Small intestine (tissue), 7 donors: ENCODE data around the gene ATE1. TPM values are rescaled to one million over a fixed set of nuclear protein-coding genes. Genes with fewer than 3 reads are reported as not detected.

ENCODE experiments used
- DNase-seq, 2 donors: peaks; one replicate each; pipeline versions ENCODE4 v3.0.0 to v3.0.0-alpha.2; 2013
- FAIRE-seq: peaks from 2 replicates; lab custom pipeline; 2012; peaks lifted over from hg19 to GRCh38; lab: Jason Lieb, UNC
- H3K27ac ChIP-seq, 3 donors: one replicate each; pipeline ENCODE4 v1.5.1; 2013; ENCODE audit warnings: low read length in 2 of 3, mild to moderate bottlenecking in 2 of 3, control low read depth in 1 of 3, inconsistent platforms in 1 of 3, low read depth in 1 of 3, moderate library complexity in 1 of 3
- H3K27me3 ChIP-seq, 3 donors: one replicate each; pipeline ENCODE4 v1.6.1; 2013; ENCODE audit warnings: low read length in 3 of 3, inconsistent platforms in 1 of 3; ENCODE audit not compliant: control insufficient read depth in 3 of 3, insufficient read depth in 3 of 3
- H3K36me3 ChIP-seq, 3 donors: one replicate each; pipeline ENCODE4 v1.6.1; 2013; ENCODE audit warnings: low read length in 3 of 3, inconsistent platforms in 1 of 3, low read depth in 1 of 3, mild to moderate bottlenecking in 1 of 3, moderate library complexity in 1 of 3; ENCODE audit not compliant: control insufficient read depth in 3 of 3, insufficient read depth in 2 of 3
- H3K4me1 ChIP-seq, 3 donors: one replicate each; pipeline ENCODE4 v1.6.1; 2013; ENCODE audit warnings: low read length in 2 of 3, inconsistent platforms in 1 of 3, low read depth in 1 of 3, mild to moderate bottlenecking in 1 of 3, moderate library complexity in 1 of 3; ENCODE audit not compliant: control insufficient read depth in 3 of 3, insufficient read depth in 2 of 3
- H3K4me3 ChIP-seq, 3 donors: one replicate each; pipeline ENCODE4 v1.5.1; 2013; ENCODE audit warnings: low read length in 3 of 3, control low read depth in 1 of 3, inconsistent platforms in 1 of 3, low read depth in 1 of 3, mild to moderate bottlenecking in 1 of 3, moderate library complexity in 1 of 3
- H3K9me3 ChIP-seq, 2 donors: one replicate each; pipeline ENCODE4 v1.6.1; 2013; ENCODE audit warnings: low read depth in 1 of 2, low read length in 1 of 2; ENCODE audit not compliant: control insufficient read depth in 2 of 2, insufficient read depth in 1 of 2
- WGBS, 3 donors: extraction: QIAGEN DNeasy Blood & Tissue Kit; methylation state at CpG; one replicate each; pipeline ENCODE4 v1.1.7; 2013; 5-methylcytosine and 5-hydroxymethylcytosine counted together
- polyA plus RNA-seq, 4 donors: library from polyadenylated mRNA; stranded (reverse) in 3 of 4; unstranded in 1 of 4; fragments of 200-250 nt in 3 of 4; fragments of 120-200 nt in 1 of 4; gene quantifications; one replicate each; pipeline versions ENCODE4 v1.2.1 to v1.2.3, GENCODE V29; 2013
- donor health status: healthy with polysubstance abuse.
- donor health status: control.
- donor health status: control.
- donor health status: Bipolar disorder and iron deficiency.
- donor health status: healthy.

ATE1 gene
- polyA plus RNA-seq, 4 donors: 11.6 to 22.8 (median 11.9) TPM

GRCh38 chr10:121722665-121723064 is 205.2 kb downstream of the ATE1 start:
- H3K4me1 ChIP-seq: no peaks in the 10 kb centered on the region
- no peaks in the 10 kb centered on the region for H3K9me3 ChIP-seq
- no peak overlapping the region for H3K4me3 ChIP-seq
- no peak for DNase-seq
- H3K27ac ChIP-seq: no peak overlapping the region
- FAIRE-seq: no peak
- WGBS, 3 donors: 67 to 83% (median 71%) methylated on average over 3 of the region's 3 CpGs
- H3K36me3 ChIP-seq: no peaks in the 10 kb centered on the region
- H3K27me3 ChIP-seq: peaks cover 0 to 2% (median 0%) of the 10 kb centered on the region in 3 donors

- FAIRE-seq (no peak), DNase-seq (no peak)
- Histone ChIP-seq H3K27ac (no peak overlapping the region), H3K36me3 (no peaks in the 10 kb centered on the region), H3K4me3 (no peak overlapping the region), H3K27me3 (peaks cover 0 to 2% (median 0%) of the 10 kb centered on the region in 3 donors), H3K4me1 (no peaks in the 10 kb centered on the region), H3K9me3 (no peaks in the 10 kb centered on the region)
- WGBS, 3 donors: 89 to 90% (median 89%) methylated on average over 4 of the region's 4 CpGs
Observed at GRCh38 chr10:121721257-121721656, 206.6 kb downstream of the ATE1 start.

- H3K27me3 ChIP-seq: peaks cover 0 to 3% (median 0%) of the 10 kb centered on the region in 3 donors
- no peaks in the 10 kb centered on the region for H3K36me3 ChIP-seq
- H3K4me3 ChIP-seq: no peak overlapping the region
- FAIRE-seq (no peak), DNase-seq (no peak)
- no peak overlapping the region for H3K27ac ChIP-seq
- 10 to 44% (median 26%) methylated on average over 1 of the region's 1 CpG for WGBS, 3 donors
- H3K9me3 ChIP-seq: peaks cover 0 to 8% of the 10 kb centered on the region in 2 donors
- no peaks in the 10 kb centered on the region for H3K4me1 ChIP-seq
Observed at GRCh38 chr10:121715969-121716368, 211.9 kb downstream of the ATE1 start.

- H3K27ac ChIP-seq: no peak overlapping the region
- peaks cover 0 to 4% (median 3%) of the 10 kb centered on the region in 3 donors for H3K27me3 ChIP-seq
- DNase-seq (no peak), FAIRE-seq (no peak)
- no peaks in the 10 kb centered on the region for H3K36me3 ChIP-seq
- no peaks in the 10 kb centered on the region for H3K4me1 ChIP-seq
- peaks cover 0 to 8% of the 10 kb centered on the region in 2 donors for H3K9me3 ChIP-seq
- no peak overlapping the region for H3K4me3 ChIP-seq
- WGBS, 3 donors: 69 to 81% (median 78%) methylated on average over 3 of the region's 3 CpGs
Observed at GRCh38 chr10:121715076-121715475, 212.8 kb downstream of the ATE1 start.

- 90 to 96% (median 95%) methylated on average over 5 of the region's 5 CpGs for WGBS, 3 donors
- Histone ChIP-seq H3K27me3 (peaks cover 0 to 8% (median 3%) of the 10 kb centered on the region in 3 donors), H3K9me3 (peaks cover 0 to 8% of the 10 kb centered on the region in 2 donors), H3K27ac (no peak overlapping the region), H3K4me1 (no peaks in the 10 kb centered on the region), H3K4me3 (no peak overlapping the region), H3K36me3 (no peaks in the 10 kb centered on the region)
- no peak for DNase-seq
- no peak for FAIRE-seq
Observed at GRCh38 chr10:121713486-121713885, 214.3 kb downstream of the ATE1 start.

GRCh38 chr10:121710971-121711370 is 216.9 kb downstream of the ATE1 start:
- Histone ChIP-seq H3K9me3 (peaks cover 0 to 8% of the 10 kb centered on the region in 2 donors), H3K4me3 (no peak overlapping the region), H3K4me1 (no peaks in the 10 kb centered on the region), H3K36me3 (no peaks in the 10 kb centered on the region), H3K27ac (no peak overlapping the region), H3K27me3 (peaks cover 0 to 10% (median 3%) of the 10 kb centered on the region in 3 donors)
- DNase-seq (no peak), FAIRE-seq (no peak)
- WGBS, 3 donors: 72 to 83% (median 79%) methylated on average over 7 of the region's 7 CpGs

- Histone ChIP-seq H3K27me3 (peaks cover 0 to 10% (median 3%) of the 10 kb centered on the region in 3 donors), H3K27ac (no peak overlapping the region), H3K4me3 (no peak overlapping the region), H3K4me1 (no peaks in the 10 kb centered on the region), H3K36me3 (no peaks in the 10 kb centered on the region), H3K9me3 (peaks cover 0 to 8% of the 10 kb centered on the region in 2 donors)
- no peak for FAIRE-seq
- WGBS, 3 donors: 66 to 73% (median 68%) methylated on average over 9 of the region's 9 CpGs
- no peak for DNase-seq
Observed at GRCh38 chr10:121710207-121710606, 217.6 kb downstream of the ATE1 start.

GRCh38 chr10:121709675-121710073 is 218.2 kb downstream of the ATE1 start:
- DNase-seq (no peak), FAIRE-seq (no peak)
- 78 to 84% (median 78%) methylated on average over 9 of the region's 9 CpGs for WGBS, 3 donors
- Histone ChIP-seq H3K4me3 (no peak overlapping the region), H3K4me1 (no peaks in the 10 kb centered on the region), H3K27ac (no peak overlapping the region), H3K9me3 (peaks cover 0 to 8% of the 10 kb centered on the region in 2 donors), H3K27me3 (peaks cover 0 to 10% (median 3%) of the 10 kb centered on the region in 3 donors), H3K36me3 (no peaks in the 10 kb centered on the region)
